OCI-LY1 (cell line): ENCODE results near the gene L3MBTL4.

Source experiments
- CTCF ChIP-seq: fragments of 200-600 bp; sonication (generic), shearing (Covaris generic); IDR thresholded peaks from 2 replicates; pipeline ENCODE4 v1.5.1; 2017; ENCODE audit warnings: mild to moderate bottlenecking, antibody characterized with exemption, low read length, moderate library complexity, mixed read lengths
- EZH2 ChIP-seq: fragments of 200-600 bp; sonication (generic), shearing (Covaris generic); IDR thresholded peaks from 2 replicates; pipeline ENCODE4 v1.8.0; 2017; ENCODE audit warnings: borderline replicate concordance, mixed run types, mild to moderate bottlenecking, antibody characterized with exemption, low read length, moderate library complexity, mixed read lengths

- no peak for TF ChIP-seq CTCF
- no peak for TF ChIP-seq EZH2
Measured at GRCh38 chr18:6257950-6258349, 156.8 kb downstream of the L3MBTL4 start.
